ENCODE measurements around the gene B4GALT5. TPM values are rescaled to one million over a fixed set of nuclear protein-coding genes. Genes with fewer than 3 reads are reported as not detected.
A peak's percentile ranks its signal among the peaks of the same experiment; 100 is the strongest.

B4GALT5 gene
- total RNA-seq, 2 experiments from 2014 or later, result 9.8 to 18.8 TPM

DNA sequence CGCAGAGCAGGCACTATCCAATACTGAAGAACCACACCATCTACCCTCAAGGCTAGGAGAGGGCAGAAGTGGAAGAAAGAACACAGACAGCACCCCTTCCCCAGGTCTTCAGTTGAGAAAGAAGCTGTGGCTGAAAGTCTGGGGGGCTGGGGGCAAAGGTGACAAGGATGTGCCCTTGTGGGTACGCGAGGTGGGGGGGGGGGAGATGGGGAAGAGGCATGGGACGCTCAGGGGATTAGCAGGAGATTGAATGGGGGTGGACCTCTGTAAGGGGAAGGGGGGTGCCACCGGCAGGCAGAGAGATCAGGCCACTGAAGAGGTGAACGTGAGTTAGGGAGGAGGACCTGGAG lies 1.1 kb downstream of the B4GALT5 start:
- no TSS peak for BruUV-seq (replicated peaks)
- Histone ChIP-seq H3K4me3 (ENCODE audit: low read depth, low read length, poor library complexity, severe bottlenecking) (peak overlapping the region; percentile 99), H4K20me1 (ENCODE audit: insufficient read depth, low read length) (0 out of 2 replicates have a peak, but pooled peaks cover 10% of the 10 kb centered on the region), H3K4me1 (ENCODE audit: insufficient read depth, low read length, poor library complexity, severe bottlenecking) (peaks cover 47% of the 10 kb centered on the region), H2AFZ (ENCODE audit: low read length) (no peak overlapping the region), H3K9me3 (ENCODE audit: low read length) (no peaks in the 10 kb centered on the region), H3K4me2 (ENCODE audit: low read length) (peak overlapping the region; percentile 86), H3K79me2 (ENCODE audit: insufficient read depth, low read depth, low read length) (peaks cover 53% of the 10 kb centered on the region), H3K36me3 (ENCODE audit: insufficient read depth, low read length) (peaks cover 8% of the 10 kb centered on the region; the same call in 1 of the 2 replicates), H3K9me2 (ENCODE audit: insufficient read depth, low read length) (no peaks in the 10 kb centered on the region), H3K27ac (ENCODE audit: low read depth, low read length, poor library complexity, severe bottlenecking) (no peak overlapping the region)
- no peak for DNase-seq (ENCODE audit: low spot score)
- POLR2A ChIA-PET, result interaction anchor here (0.6 to 1.4 kb wide), 4 partner anchors 14 to 43 kb away, joined by 3 to 4 read pairs (median 4); no protein-coding TSS in a partner anchor
- CTCF ChIA-PET (ENCODE audit: unreplicated experiment), result interaction anchor here (0.6 kb wide), 1 partner anchor 290 kb away, joined by 14 read pairs; no protein-coding TSS in a partner anchor
- TF ChIP-seq, protein P1, sequence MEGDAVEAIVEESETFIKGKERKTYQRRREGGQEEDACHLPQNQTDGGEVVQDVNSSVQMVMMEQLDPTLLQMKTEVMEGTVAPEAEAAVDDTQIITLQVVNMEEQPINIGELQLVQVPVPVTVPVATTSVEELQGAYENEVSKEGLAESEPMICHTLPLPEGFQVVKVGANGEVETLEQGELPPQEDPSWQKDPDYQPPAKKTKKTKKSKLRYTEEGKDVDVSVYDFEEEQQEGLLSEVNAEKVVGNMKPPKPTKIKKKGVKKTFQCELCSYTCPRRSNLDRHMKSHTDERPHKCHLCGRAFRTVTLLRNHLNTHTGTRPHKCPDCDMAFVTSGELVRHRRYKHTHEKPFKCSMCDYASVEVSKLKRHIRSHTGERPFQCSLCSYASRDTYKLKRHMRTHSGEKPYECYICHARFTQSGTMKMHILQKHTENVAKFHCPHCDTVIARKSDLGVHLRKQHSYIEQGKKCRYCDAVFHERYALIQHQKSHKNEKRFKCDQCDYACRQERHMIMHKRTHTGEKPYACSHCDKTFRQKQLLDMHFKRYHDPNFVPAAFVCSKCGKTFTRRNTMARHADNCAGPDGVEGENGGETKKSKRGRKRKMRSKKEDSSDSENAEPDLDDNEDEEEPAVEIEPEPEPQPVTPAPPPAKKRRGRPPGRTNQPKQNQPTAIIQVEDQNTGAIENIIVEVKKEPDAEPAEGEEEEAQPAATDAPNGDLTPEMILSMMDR (conservative IDR thresholded peaks at IDR 0.05; ENCODE audit: low read length), result no peak
- no peak for TF ChIP-seq EZH2phosphoT487 (IDR thresholded peaks at IDR 0.05; ENCODE audit: borderline replicate concordance, low read depth, low read length)
- intact Hi-C loops (cut with micrococcal nuclease; ENCODE audit: unreplicated experiment), result loop anchor here (2.0 to 5.0 kb wide), 4 partner anchors 38 to 110 kb away; no protein-coding TSS in a partner anchor

DNA sequence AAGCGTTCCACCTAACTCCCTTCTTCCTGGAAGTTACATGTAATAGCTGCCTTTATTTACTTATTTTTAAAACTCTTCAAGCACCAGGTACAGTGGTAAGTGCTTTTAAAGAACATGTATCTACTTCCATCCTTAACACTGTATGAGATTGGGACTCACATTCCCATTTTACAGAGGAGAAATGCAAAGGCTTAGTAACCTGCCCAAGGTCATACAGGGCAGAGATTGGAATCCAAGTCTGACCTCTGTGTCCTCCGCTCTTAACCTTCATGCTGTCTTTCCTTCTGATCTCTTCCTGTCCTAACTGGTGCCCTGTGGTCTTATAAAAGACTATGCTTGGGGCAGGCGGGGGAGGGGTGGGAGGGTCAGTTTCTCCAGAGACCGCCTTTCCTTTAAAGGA lies 1.6 kb downstream of the B4GALT5 start:
- Histone ChIP-seq H3K79me2 (ENCODE audit: insufficient read depth, low read depth, low read length) (peaks cover 58% of the 10 kb centered on the region), H2AFZ (ENCODE audit: low read length) (no peak overlapping the region), H3K9me3 (ENCODE audit: low read length) (no peaks in the 10 kb centered on the region), H4K20me1 (ENCODE audit: insufficient read depth, low read length) (0 out of 2 replicates have a peak, but pooled peaks cover 10% of the 10 kb centered on the region), H3K4me1 (ENCODE audit: insufficient read depth, low read length, poor library complexity, severe bottlenecking) (peaks cover 52% of the 10 kb centered on the region), H3K9me2 (ENCODE audit: insufficient read depth, low read length) (no peaks in the 10 kb centered on the region), H3K27ac (ENCODE audit: low read depth, low read length, poor library complexity, severe bottlenecking) (no peak overlapping the region), H3K36me3 (ENCODE audit: insufficient read depth, low read length) (peaks cover 8% of the 10 kb centered on the region; the same call in 1 of the 2 replicates), H3K4me3 (ENCODE audit: low read depth, low read length, poor library complexity, severe bottlenecking) (peak overlapping the region; percentile 99), H3K4me2 (ENCODE audit: low read length) (peak overlapping the region; percentile 86)
- TF ChIP-seq EZH2phosphoT487 (IDR thresholded peaks at IDR 0.05; ENCODE audit: borderline replicate concordance, low read depth, low read length), result no peak
- TF ChIP-seq, protein P1 (conservative IDR thresholded peaks at IDR 0.05; ENCODE audit: low read length), result no peak
- no peak for DNase-seq (ENCODE audit: low spot score)
- ChIA-PET POLR2A (interaction anchor here (0.8 to 1.4 kb wide), 3 partner anchors 9 to 43 kb away, joined by 4 read pairs; no protein-coding TSS in a partner anchor), CTCF (ENCODE audit: unreplicated experiment) (interaction anchor here (0.6 kb wide), 1 partner anchor 290 kb away, joined by 14 read pairs; no protein-coding TSS in a partner anchor)
- no TSS peak for BruUV-seq (replicated peaks)
- intact Hi-C loops (cut with micrococcal nuclease; ENCODE audit: unreplicated experiment), result loop anchor here (2.0 to 5.0 kb wide), 4 partner anchors 39 to 110 kb away; no protein-coding TSS in a partner anchor

DNA sequence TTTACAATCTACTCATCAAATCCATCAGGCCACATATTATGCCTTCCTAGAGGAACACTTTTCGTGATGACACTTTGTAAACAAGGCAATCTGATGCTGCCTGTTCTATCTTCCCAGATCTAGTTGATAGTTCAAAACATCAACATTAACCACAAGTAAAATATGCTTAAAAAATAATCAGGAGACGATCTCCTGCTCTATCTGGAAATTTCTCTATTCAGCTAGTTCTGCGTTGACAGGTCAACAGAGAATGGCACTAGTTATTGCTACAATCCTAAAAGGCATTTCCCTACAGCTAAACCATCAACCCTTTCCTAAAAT lies 2.1 kb downstream of the B4GALT5 start:
- Histone ChIP-seq H3K36me3 (ENCODE audit: insufficient read depth, low read length) (peaks cover 8% of the 10 kb centered on the region; the same call in 1 of the 2 replicates), H3K27ac (ENCODE audit: low read depth, low read length, poor library complexity, severe bottlenecking) (no peak overlapping the region), H3K9me3 (ENCODE audit: low read length) (no peaks in the 10 kb centered on the region), H4K20me1 (ENCODE audit: insufficient read depth, low read length) (0 out of 2 replicates have a peak, but pooled peaks cover 10% of the 10 kb centered on the region), H3K4me3 (ENCODE audit: low read depth, low read length, poor library complexity, severe bottlenecking) (peak overlapping the region; percentile 99), H3K4me2 (ENCODE audit: low read length) (peak overlapping the region; percentile 86), H3K4me1 (ENCODE audit: insufficient read depth, low read length, poor library complexity, severe bottlenecking) (peaks cover 56% of the 10 kb centered on the region), H2AFZ (ENCODE audit: low read length) (no peak overlapping the region), H3K9me2 (ENCODE audit: insufficient read depth, low read length) (no peaks in the 10 kb centered on the region), H3K79me2 (ENCODE audit: insufficient read depth, low read depth, low read length) (peaks cover 63% of the 10 kb centered on the region)
- intact Hi-C loops (cut with micrococcal nuclease; ENCODE audit: unreplicated experiment), result loop anchor here (5.0 kb wide), 2 partner anchors 79 to 111 kb away; no protein-coding TSS in a partner anchor
- BruUV-seq (replicated peaks), result TSS peak; percentile 55
- no peak for DNase-seq (ENCODE audit: low spot score)
- CTCF ChIA-PET (ENCODE audit: unreplicated experiment), result no interaction called here
- TF ChIP-seq, protein P1 (conservative IDR thresholded peaks at IDR 0.05; ENCODE audit: low read length), result no peak
- TF ChIP-seq EZH2phosphoT487 (IDR thresholded peaks at IDR 0.05; ENCODE audit: borderline replicate concordance, low read depth, low read length), result no peak
- POLR2A ChIA-PET, result interaction anchor here (0.8 to 1.4 kb wide), 4 partner anchors 8 to 42 kb away, joined by 3 to 4 read pairs (median 4); no protein-coding TSS in a partner anchor
